Cerebellar nuclear complex (tissue), 1 donor: ENCODE measurements around the gene LTB4R.
"Not testable (repeated sequence)": the region's sequence is repeated elsewhere in the genome, so short reads cannot be mapped to it uniquely, and the experiment has no call there.

Source experiments
- DNase-seq, 2 experiments: peaks; one replicate each; lab custom pipeline; 2025; lab: John Stamatoyannopoulos, UW

LTB4R gene

DNA sequence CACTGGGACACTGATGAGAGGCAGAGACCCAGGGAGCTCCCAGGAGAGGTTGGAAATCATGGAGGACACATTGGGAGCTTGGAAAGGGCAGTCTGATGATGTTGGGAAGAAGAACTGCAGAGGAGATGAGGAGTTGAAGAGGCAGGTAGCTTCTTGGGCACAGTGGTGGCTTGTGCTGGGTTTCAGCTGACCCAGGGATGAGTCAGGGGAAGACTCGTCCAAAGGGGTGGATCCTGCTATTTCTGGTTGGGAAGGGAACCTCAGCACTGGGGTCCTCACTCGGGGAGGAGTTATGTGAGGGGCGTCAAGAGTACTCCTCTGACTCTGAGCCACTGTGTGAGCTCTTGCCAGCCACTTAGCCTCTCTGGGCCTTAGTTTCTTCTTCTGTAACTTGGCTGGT is 12.0 kb downstream of the LTB4R start:
- no peak for DNase-seq

GRCh38 chr14:24324024-24324423 is 12.7 kb downstream of the LTB4R start:
- DNase-seq: no peak

DNA sequence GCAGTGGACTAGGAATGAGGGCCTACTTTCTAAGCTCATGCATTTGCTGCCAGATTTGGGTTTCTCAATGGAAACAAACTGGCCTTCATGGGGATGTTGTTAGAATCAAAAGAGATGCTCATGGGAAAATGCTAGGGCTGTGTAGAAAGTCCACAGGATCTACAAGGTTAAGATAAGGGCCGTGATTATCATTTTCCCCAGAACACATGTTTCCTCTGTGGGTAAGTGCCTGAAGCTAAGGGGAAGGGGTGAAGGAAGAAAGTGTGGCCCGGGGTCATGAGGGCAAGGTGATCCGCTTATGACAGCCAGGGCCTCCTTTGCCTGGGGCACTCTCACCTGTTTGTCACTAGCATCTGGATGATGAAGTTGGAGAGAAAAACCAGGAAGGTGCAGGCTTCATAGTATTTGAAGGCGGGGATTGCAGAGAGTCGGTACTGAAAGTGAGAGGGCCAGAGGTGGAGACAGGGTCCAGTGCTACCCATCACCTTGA is 13.8 kb downstream of the LTB4R start:
- no peak for DNase-seq

DNA sequence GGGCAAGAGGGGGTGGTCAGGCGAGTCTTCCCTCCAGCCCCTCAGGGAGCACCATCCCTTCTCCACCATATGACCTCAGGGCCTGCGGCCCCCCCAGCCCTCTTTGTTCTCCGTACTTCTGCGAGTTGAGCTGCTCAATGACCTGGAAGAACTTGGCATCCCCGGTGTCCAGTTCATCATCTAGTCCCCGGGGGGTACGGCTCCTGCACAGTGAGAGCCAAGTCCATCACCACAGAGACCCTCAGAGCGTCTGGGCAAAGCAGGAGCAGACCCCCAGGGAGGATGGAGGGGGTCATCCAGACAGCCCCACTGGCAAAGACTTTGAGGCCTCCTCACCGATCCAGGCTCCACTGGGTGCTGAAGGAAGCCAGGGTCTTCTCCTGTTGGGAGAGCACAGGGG is 14.7 kb downstream of the LTB4R start:
- no peak for DNase-seq

- DNase-seq: no peak
These were observed 16.0 kb downstream of the LTB4R start for GRCh38 chr14:24327303-24327702.

DNA sequence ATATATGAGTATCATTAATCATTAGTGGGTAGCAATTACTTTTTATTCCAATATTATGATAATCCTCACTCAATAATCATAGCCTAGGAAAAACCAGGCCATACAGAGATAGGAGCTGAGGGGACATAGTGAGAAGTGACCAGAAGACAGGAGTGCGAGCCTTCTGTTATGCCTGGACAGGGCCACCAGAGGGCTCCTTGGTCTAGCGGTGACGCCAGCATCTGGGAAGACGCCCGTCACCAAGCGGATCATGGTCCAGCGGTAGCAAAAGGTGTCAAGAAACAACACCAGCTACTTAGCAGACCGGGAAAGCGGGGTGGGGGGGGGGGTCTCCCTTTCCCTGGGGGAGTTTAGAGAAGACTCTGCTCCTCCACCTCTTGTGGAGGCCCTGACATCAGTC is 16.6 kb downstream of the LTB4R start:
- DNase-seq: not testable (repeated sequence)

DNA sequence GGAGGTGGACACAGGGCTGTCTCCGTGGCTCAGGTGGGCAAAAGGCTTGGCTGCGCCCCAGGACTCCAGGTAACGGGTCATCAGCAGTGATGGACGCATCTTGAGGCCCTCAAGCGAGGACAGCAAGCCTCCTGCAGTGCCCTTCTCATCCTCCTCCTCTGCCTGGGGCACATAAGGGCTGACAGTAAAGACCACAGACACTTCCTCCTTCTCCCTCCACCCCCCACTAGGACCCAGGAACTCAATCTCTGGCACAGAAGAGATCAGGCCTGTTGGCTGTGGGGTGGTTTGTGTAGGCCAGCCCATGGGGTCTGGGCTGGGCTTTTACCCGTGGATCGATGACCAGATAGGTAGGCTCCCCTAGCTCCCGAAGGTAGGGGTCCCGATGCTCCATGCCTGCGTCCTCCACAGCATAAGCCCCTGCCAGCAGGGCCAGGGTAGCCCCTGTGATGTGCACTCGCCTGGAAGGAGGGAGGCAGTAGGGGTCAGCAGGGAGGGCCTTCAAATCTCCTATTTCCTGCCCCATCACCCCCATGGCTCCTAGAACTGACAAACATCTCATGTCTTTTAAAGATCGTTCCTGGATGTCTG is 17.9 kb downstream of the LTB4R start:
- DNase-seq: no peak

DNA sequence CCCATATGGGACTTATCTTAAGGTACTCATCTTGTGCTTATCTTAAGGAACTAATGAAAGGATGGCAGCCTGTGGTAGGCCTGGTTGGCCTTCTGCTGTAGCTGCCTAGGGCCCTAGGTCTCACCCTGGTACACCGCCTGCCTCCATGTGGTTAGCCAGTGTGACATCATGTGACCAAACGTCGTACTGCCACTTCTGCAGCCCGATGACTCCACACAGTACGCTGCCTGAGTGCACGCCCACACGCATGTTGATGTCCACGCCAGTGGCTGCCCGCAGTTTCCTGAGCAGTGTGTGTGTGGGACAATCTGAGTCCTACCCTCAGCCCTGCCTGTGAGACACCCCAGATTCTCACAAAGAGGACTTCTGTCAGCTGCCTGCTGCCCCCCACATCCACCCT is 18.4 kb downstream of the LTB4R start:
- DNase-seq: no peak

DNA sequence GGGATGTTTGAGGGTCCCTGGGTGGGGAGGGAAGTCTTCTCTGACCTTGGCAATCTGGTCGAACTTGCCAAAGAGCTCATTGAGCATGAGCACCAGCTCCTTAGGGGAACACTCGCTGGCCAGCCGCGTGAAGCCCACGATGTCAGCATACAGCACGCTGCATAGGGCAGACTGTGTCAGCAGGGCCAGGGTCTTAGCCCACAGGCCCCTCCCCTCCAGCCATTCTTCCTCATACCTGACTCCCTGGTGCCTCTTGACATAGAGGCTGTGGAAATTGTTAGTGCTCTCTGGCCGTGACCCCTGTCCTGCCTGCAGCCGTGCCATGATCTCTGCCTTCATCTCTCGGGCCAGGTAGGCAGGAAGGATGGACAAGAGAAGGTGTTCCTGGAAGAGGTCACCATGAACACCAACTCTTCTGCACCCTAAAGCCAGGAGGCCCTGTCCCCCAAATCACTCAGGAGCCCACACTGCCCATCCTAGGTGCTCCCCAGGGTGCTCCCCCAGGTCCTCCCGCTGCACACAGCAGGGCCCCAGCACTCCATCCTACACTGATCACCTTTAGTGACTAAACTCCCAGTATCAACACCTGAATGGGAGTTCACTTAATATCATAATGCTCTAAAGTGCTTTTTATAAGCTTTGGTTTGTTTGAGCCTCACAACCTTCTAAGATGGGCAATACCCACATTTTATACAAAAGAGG is 19.8 kb downstream of the LTB4R start:
- no peak for DNase-seq

DNA sequence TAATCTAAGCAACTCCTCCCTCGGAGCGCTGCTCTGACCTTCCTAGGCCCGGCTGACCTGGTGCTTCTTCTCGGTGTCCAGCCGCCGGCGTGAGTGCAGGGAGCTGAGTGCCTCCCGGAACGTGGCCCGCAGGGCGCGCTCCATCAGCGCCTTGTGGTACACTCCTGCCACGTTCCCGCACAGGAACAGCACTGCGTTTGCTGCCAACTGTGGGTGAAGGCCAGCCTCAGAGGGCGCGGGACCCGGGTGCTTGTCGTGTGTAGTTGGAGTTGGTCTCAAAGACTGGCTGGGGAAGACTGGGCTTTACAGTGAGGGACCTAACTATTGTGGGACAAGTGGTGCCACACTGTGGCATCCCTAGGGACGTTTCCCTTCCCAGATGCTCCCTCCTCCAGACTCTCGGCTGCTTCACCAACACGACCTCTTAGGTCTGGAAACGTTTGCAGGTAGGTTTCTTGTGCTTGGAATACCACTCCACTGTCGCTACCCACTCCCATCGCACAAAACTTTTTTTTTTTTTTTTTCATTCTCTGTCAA is 20.5 kb downstream of the LTB4R start:
- no peak for DNase-seq

DNA sequence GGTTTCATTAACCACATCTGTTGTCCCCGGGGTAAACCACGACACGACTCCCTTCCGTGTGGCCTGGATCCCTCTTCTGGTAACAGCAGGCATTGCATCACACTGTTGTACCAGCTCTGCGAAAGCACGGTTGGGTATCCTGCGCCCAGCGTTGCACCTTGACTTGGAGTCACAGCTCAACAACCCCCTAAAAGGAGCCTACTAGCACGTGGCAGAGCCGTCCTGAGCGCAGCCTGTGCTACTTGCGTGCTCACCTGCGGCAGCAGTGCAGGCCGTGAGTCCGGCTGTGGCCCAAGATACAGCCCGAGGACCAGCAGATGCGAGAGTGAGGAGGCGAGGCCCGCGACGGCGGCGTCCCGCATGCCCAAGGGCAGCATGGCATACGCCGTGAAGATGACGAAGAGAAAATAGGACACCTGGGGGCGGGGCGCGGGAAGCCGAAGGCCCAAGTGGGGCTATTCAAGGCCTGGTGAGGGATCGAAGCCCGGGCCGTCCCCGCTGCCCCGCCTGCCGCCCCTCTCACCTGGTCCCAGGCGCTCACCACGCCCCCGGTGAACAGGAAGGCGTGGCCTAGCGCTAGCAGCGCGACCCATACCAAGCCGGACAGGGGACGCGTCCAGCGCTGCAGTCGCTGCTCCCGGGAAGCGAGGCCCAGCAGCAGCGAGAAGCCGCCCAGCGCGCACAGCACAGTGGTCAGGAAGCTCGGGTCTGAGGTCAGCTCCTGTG is 21.1 kb downstream of the LTB4R start:
- DNase-seq: no peak

- no peak for DNase-seq
These were observed 23.4 kb downstream of the LTB4R start, which contains the start of gene ADCY4 for GRCh38 chr14:24334431-24335291. Gene ADCY4 (minus strand): TSS chr14:24335071. CDS start chr14:24334652, 419 bp downstream.

- no peak for DNase-seq
These were observed 24.3 kb downstream of the LTB4R start for GRCh38 chr14:24335461-24336171.

- no peak for DNase-seq
These were observed 26.0 kb downstream of the LTB4R start for GRCh38 chr14:24337144-24337823.

- DNase-seq: no peak
These were observed 26.5 kb downstream of the LTB4R start for GRCh38 chr14:24337824-24338175.

DNA sequence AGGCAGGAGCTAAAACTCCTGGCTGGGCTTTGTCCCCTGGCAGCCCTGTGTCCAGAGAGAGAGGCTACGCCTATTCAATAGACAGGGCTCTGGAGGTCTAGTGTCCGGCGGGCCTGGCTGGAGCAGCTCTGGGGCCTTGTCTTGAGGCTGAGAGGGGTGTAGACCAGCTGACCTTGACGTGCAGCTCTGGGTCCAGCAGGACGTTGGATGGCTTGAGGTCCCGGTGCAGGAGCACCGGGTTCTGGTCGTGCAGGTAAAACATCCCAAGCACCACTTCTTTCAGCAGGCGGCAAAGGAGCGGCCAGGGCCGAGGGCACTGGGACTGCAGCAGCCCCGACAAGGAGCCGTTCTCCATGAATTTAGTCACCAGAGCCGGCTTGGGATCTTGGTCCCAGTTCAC is 27.5 kb downstream of the LTB4R start:
- no peak for DNase-seq

GRCh38 chr14:24339284-24340151 is 28.2 kb downstream of the LTB4R start, which contains the start of gene RIPK3:
Gene RIPK3 (minus strand): TSS chr14:24339991. CDS start chr14:24339826, 165 bp downstream.
- DNase-seq: no peak

DNA sequence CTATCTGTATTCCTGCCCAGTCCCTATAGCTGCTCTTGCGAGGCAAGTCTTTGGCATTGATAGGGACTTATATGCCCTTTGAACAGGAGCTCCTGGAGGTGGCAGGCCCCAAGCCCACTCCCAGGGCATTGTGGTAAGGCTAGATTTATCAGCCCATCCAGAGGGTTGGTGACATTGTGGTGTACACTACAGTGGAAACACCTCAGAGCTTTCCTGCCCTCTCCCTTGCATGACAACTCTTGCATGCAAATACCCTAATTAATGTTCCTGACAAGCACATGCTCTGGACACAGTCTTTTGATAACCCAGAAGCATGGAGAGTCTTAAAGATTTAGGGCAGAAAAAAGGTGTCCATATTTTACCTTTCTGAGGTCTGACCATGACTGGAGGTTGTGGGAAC is 29.3 kb downstream of the LTB4R start:
- no peak for DNase-seq

DNA sequence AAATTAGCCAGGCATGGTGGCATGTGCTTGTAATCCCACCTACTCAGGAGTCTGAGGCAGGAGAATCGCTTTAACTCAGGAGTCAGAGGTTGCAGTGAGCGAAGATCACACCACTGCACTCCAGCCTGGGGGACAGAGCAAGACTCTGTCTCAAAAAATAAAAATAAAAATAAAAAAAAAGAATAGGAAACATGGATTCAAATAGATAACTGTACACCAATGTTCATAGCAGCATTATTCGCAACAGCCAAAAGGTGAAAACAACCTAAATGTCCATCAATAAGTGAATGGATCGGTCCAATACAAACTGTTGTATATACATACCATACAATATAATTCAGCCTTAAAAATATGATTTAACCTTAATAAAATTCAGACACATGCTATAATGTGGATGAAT is 31.6 kb downstream of the LTB4R start:
- no peak for DNase-seq
